B cell (primary cell): ENCODE measurements around the gene FGFR3. TPM values are rescaled to one million over a fixed set of nuclear protein-coding genes. Genes with fewer than 3 reads are reported as not detected.

Experiments
- ATAC-seq: fragments of 200-7000 bp; cut with Tn5 transposase; one replicate; pipeline ENCODE4 v1.10.0; 2021; ENCODE audit warnings: low read depth, mild to moderate bottlenecking, moderate number of reproducible peaks, moderate library complexity
- CTCF ChIA-PET: fragments of 350-600 bp; sonication (Branson Sonifier 250); formaldehyde crosslinking; loops from one replicate; lab custom pipeline; 2021; ENCODE audit warnings: antibody characterized with exemption, inconsistent platforms; lab: Charles Lee
- POLR2A ChIA-PET: fragments of 350-600 bp; sonication (Branson Sonifier 250); formaldehyde crosslinking; loops from one replicate; lab custom pipeline; 2021; ENCODE audit warnings: antibody characterized with exemption; lab: Charles Lee
- DNase-seq: peaks from one replicate; pipeline ENCODE4 v3.0.0; 2013
- H2AFZ ChIP-seq: 2 replicates; pipeline ENCODE4 v1.6.1; 2012; ENCODE audit warnings: mild to moderate bottlenecking, low read depth, low read length; ENCODE audit not compliant: insufficient read depth, poor library complexity, severe bottlenecking
- H3K27ac ChIP-seq, 2 donors: 1 replicate in 1 of 2; 2 replicates in 1 of 2; pipeline ENCODE4 v1.5.1; 2012 to 2013; ENCODE audit warnings: low read length in 2 of 2, mild to moderate bottlenecking in 2 of 2, moderate library complexity in 1 of 2
- H3K27me3 ChIP-seq, 4 experiments: fragments of 200-600 bp in 1 of 4; sonication (generic) in 1 of 4; replicated peaks in 1 of 4; 1 replicate in 2 of 4; 2 replicates in 2 of 4; pipeline versions ENCODE4 v1.6.1 to v1.7.0; 2013 to 2016; ENCODE audit warnings: low read length in 3 of 4, mild to moderate bottlenecking in 2 of 4, mixed read lengths in 1 of 4, moderate library complexity in 1 of 4; ENCODE audit not compliant: insufficient read depth in 4 of 4, control insufficient read depth in 3 of 4; ENCODE audit errors: control extremely low read depth in 1 of 4
- H3K36me3 ChIP-seq, 2 experiments: replicated peaks in 1 of 2; 1 replicate in 1 of 2; 2 replicates in 1 of 2; pipeline versions ENCODE4 v1.6.1 to v1.7.1; 2013; ENCODE audit warnings: low read length in 1 of 2; ENCODE audit not compliant: insufficient read depth in 2 of 2, control insufficient read depth in 1 of 2; ENCODE audit errors: control extremely low read depth in 1 of 2, extremely low read depth in 1 of 2
- H3K4me1 ChIP-seq, 2 donors: fragments of 200-600 bp in 1 of 2; sonication (generic) in 1 of 2; 1 replicate in 1 of 2; 2 replicates in 1 of 2; pipeline versions ENCODE4 v1.5.1 to v1.6.1; 2013 to 2017; ENCODE audit warnings: low read length in 2 of 2; ENCODE audit not compliant: control insufficient read depth in 2 of 2, insufficient read depth in 2 of 2
- H3K4me2 ChIP-seq: replicated peaks from 2 replicates; pipeline ENCODE3; 2012; ENCODE audit warnings: mild to moderate bottlenecking, low read depth, low read length; ENCODE audit not compliant: poor library complexity, severe bottlenecking
- H3K4me3 ChIP-seq, 5 experiments: fragments of 200-600 bp in 1 of 5; sonication (generic) in 1 of 5; 1 replicate in 3 of 5; 2 replicates in 2 of 5; pipeline versions ENCODE4 v1.5.1 to v1.7.0; 2011 to 2016; ENCODE audit warnings: low read length in 4 of 5, mild to moderate bottlenecking in 4 of 5, low read depth in 2 of 5, control low read depth in 1 of 5, moderate library complexity in 1 of 5; ENCODE audit not compliant: insufficient read depth in 1 of 5; ENCODE audit errors: control extremely low read depth in 1 of 5, extremely low read depth in 1 of 5
- H3K79me2 ChIP-seq: fragments of 200-600 bp; sonication (generic); one replicate; pipeline ENCODE4 v1.6.0; 2016; ENCODE audit warnings: low read length; ENCODE audit not compliant: control insufficient read depth, insufficient read depth
- H3K9ac ChIP-seq: fragments of 200-600 bp; sonication (generic); 2 replicates; pipeline ENCODE4 v1.6.1; 2017; ENCODE audit warnings: mild to moderate bottlenecking, low read length, moderate library complexity
- H3K9me3 ChIP-seq, 3 donors: one replicate each; pipeline versions ENCODE4 v1.6.1 to v1.7.1; 2013; ENCODE audit warnings: low read length in 2 of 3; ENCODE audit not compliant: control insufficient read depth in 2 of 3, insufficient read depth in 1 of 3; ENCODE audit errors: control extremely low read depth in 1 of 3
- H4K20me1 ChIP-seq: 2 replicates; pipeline ENCODE4 v1.6.0; 2012; ENCODE audit warnings: mild to moderate bottlenecking, low read length; ENCODE audit not compliant: insufficient read depth, control insufficient read depth, poor library complexity, severe bottlenecking
- H3K27ac Mint-ChIP-seq: one replicate; pipeline ENCODE4 v1.8.0; 2021; ENCODE audit warnings: mixed read lengths
- H3K27me3 Mint-ChIP-seq: one replicate; pipeline ENCODE4 v1.8.0; 2021; ENCODE audit warnings: mixed read lengths
- H3K4me1 Mint-ChIP-seq: one replicate; pipeline ENCODE4 v1.8.0; 2021; ENCODE audit warnings: mixed read lengths
- H3K4me3 Mint-ChIP-seq: one replicate; pipeline ENCODE4 v1.8.0; 2021; ENCODE audit warnings: mixed read lengths
- H3K9me3 Mint-ChIP-seq: one replicate; pipeline ENCODE4 v1.8.0; 2022; ENCODE audit warnings: mixed read lengths; ENCODE audit not compliant: insufficient read depth
- EZH2 ChIP-seq: IDR thresholded peaks from 2 replicates; pipeline ENCODE4 v1.6.1; 2012; ENCODE audit warnings: borderline replicate concordance, low read depth, mild to moderate bottlenecking, moderate library complexity, low read length; ENCODE audit not compliant: insufficient read depth, poor library complexity, severe bottlenecking
- WGBS: methylation state at CpG from one replicate; pipeline ENCODE4 v1.1.5; 2013; ENCODE audit warnings: missing lambda C conversion rate; ENCODE audit not compliant: insufficient coverage; 5-methylcytosine and 5-hydroxymethylcytosine counted together
- intact Hi-C: fragments of 100-400 bp; cut with micrococcal nuclease; formaldehyde crosslinking; loops from one replicate; pipeline ENCODE4 v1.10.0; 2022
- polyA plus RNA-seq: library from polyadenylated mRNA; depleted of rRNA; stranded (reverse); fragments of >200 nt; gene quantifications from 2 replicates; pipeline ENCODE4 v1.2.3, GENCODE V29; 2012
- total RNA-seq, 2 donors: library from RNA; stranded (reverse); fragments of 120-200 nt in 1 of 2; gene quantifications; 1 replicate in 1 of 2; 2 replicates in 1 of 2; pipeline versions ENCODE4 v1.2.3 to v1.2.4, GENCODE V29; 2013 to 2022
- TF ChIP-seq, protein P1 (sequence below): fragments of 200-600 bp; IDR thresholded peaks from one replicate; pipeline ENCODE4 v1.8.0; 2022; ENCODE audit warnings: antibody characterized with exemption, mild to moderate bottlenecking

Gene FGFR3
- total and polyA plus RNA-seq, 2 donors (not counting 1 experiment from before 2014, with no cell fraction given): not detected

- no peak overlapping the region for H3K4me3 Mint-ChIP-seq
- no peak overlapping the region for H3K4me3 ChIP-seq
Measured at GRCh38 chr4:1802151-1802715, 9.1 kb downstream of the FGFR3 start.

DNA sequence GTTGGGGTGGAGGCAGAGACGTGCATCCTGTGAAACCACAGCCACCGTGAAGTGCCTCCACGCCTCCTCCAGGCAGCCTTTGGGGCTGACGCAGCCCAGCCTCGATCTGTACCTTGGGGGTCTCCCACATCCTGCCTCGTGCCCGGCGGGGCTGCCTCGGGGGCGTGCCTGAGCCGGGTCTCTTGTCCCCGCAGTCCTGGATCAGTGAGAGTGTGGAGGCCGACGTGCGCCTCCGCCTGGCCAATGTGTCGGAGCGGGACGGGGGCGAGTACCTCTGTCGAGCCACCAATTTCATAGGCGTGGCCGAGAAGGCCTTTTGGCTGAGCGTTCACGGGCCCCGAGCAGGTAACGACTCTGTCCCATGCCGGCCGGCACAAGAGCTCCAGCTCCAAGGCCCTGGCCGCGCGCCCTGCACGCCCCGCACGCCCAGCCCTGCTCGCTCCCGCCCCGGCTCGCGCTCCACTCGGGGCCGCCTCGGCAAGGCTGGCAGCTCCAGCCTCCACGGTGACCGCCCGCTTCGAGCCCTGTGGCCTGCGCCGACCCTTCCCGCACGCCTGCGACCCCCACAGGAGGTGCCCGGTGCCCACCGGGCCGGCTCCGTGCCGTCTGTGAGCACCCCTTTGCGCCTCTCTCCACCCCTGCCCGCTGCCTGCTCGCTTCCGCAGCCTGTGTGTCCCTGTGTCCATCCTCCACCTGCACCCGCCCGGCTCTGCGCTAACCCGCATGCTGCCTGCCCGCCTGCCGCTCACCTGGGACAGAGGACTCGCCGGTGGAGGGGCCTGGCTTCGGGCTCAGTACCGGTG lies 9.8 kb downstream of the FGFR3 start:
- Histone ChIP-seq H3K27ac (no peak overlapping the region), H3K79me2 (no peaks in the 10 kb centered on the region), H3K9ac (no peak overlapping the region), H3K9me3 (no peaks in the 10 kb centered on the region), H3K4me3 (no peak overlapping the region), H3K27me3 (peaks cover 0 to 16% (median 4%) of the 10 kb centered on the region in 4 experiments), H3K4me2 (no peak overlapping the region), H3K4me1 (no peaks in the 10 kb centered on the region), H4K20me1 (no peaks in the 10 kb centered on the region), H3K36me3 (no peaks in the 10 kb centered on the region), H2AFZ (no peak overlapping the region)
- ChIA-PET POLR2A (no interaction called here), CTCF (no interaction called here)
- no peak for DNase-seq
- WGBS: 95% methylated on average over 71 of the region's 71 CpGs
- intact Hi-C loops: no loop called here
- H3K4me3 Mint-ChIP-seq: no peak overlapping the region
- no peak overlapping the region for H3K27ac Mint-ChIP-seq
- peaks cover 10% of the 10 kb centered on the region for H3K27me3 Mint-ChIP-seq
- TF ChIP-seq EZH2: no peak
- TF ChIP-seq, protein P1, sequence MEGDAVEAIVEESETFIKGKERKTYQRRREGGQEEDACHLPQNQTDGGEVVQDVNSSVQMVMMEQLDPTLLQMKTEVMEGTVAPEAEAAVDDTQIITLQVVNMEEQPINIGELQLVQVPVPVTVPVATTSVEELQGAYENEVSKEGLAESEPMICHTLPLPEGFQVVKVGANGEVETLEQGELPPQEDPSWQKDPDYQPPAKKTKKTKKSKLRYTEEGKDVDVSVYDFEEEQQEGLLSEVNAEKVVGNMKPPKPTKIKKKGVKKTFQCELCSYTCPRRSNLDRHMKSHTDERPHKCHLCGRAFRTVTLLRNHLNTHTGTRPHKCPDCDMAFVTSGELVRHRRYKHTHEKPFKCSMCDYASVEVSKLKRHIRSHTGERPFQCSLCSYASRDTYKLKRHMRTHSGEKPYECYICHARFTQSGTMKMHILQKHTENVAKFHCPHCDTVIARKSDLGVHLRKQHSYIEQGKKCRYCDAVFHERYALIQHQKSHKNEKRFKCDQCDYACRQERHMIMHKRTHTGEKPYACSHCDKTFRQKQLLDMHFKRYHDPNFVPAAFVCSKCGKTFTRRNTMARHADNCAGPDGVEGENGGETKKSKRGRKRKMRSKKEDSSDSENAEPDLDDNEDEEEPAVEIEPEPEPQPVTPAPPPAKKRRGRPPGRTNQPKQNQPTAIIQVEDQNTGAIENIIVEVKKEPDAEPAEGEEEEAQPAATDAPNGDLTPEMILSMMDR: no peak
- no peaks in the 10 kb centered on the region for H3K9me3 Mint-ChIP-seq
- no peak for ATAC-seq
- H3K4me1 Mint-ChIP-seq: no peaks in the 10 kb centered on the region

More at GRCh38 chr4:1802151-1802715, 9.1 kb downstream of the FGFR3 start:
- intact Hi-C loops: no loop called here
- Histone ChIP-seq H4K20me1 (no peaks in the 10 kb centered on the region), H3K9me3 (no peaks in the 10 kb centered on the region), H3K27ac (no peak overlapping the region), H3K79me2 (no peaks in the 10 kb centered on the region), H3K9ac (no peak overlapping the region), H3K4me1 (no peaks in the 10 kb centered on the region), H3K36me3 (no peaks in the 10 kb centered on the region), H2AFZ (no peak overlapping the region), H3K27me3 (peaks cover 0 to 23% (median 9%) of the 10 kb centered on the region in 4 experiments), H3K4me2 (no peak overlapping the region)
- ATAC-seq (no peak), DNase-seq (no peak)
- ChIA-PET POLR2A (no interaction called here), CTCF (no interaction called here)
- Mint-ChIP-seq H3K4me1 (no peaks in the 10 kb centered on the region), H3K9me3 (no peaks in the 10 kb centered on the region), H3K27ac (no peak overlapping the region), H3K27me3 (peaks cover 10% of the 10 kb centered on the region)
- TF ChIP-seq, protein P1: no peak
- TF ChIP-seq EZH2: no peak
- WGBS: 82% methylated on average over 22 of the region's 22 CpGs
